ENCODE measurements around the gene CHP1.
"Not testable (repeated sequence)": the region's sequence is repeated elsewhere in the genome, so short reads cannot be mapped to it uniquely, and the experiment has no call there.

CHP1 gene

DNA sequence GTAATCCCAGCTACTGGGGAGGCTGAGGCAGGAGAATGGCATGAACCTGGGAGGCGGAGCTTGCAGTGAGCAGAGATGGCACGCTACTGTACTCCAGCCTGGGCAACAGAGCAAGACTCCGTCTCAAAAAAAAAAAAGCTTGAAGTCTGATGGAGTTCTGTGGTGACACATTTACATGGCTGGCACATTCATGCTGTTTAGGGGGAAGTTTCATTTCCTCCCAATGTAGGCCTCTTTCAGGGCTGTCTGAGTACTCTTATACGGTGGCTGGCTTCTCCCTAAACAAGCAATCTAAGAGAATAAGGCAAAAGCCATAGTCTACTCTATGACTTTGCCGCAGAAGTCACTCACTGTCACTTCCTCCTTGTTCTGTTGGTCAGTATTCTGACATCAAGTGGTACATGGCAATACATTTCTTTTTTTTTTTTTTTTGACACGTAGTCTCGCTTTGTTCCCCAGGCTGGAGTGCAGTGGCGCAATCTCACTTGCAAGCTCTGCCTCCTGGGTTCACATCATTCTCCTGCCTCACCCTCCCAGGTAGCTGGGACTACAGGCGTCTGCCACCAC is 60.1 kb downstream of the CHP1 start:
- no peak for DNase-seq (ENCODE audit: low spot score)

DNA sequence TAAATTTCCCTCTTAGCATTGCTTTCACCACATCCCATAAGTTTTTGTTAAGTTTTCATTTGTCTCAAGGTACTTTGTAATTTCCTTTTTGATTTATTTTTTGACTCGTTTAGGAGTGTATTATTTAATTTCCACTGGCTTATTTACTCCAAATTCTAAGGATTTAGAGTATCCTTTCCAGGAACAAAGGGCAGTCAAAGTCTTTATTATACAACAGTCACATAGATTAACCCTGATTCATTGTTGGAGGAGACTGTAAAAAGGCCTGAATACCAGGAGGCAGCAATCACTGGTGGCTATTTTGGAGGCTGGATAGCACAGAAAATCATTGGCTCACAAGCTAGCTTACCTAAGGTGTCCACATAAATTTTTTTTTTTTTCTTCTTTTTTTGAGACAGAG is 61.5 kb downstream of the CHP1 start:
- no peak for DNase-seq (ENCODE audit: low spot score)

DNA sequence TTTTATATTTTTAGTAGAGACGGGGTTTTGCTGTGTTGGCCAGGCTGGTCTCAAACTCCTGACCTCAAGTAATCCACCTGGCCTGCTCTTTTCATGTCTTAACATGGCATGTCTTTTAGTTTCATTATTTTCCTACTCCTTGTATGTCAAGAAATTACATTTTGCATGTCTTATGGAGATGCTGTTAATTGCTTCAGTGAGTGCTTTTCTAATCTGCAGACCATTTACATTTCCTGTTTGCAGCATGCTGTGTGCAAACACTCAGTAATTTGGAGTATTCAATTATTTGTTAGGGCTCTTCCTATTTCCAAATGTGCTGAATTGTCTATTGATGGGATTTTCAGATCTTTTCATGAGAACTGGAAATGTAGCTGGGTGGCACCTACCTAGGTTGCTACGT is 70.1 kb downstream of the CHP1 start:
- not testable (repeated sequence) for DNase-seq (ENCODE audit: low spot score)

DNA sequence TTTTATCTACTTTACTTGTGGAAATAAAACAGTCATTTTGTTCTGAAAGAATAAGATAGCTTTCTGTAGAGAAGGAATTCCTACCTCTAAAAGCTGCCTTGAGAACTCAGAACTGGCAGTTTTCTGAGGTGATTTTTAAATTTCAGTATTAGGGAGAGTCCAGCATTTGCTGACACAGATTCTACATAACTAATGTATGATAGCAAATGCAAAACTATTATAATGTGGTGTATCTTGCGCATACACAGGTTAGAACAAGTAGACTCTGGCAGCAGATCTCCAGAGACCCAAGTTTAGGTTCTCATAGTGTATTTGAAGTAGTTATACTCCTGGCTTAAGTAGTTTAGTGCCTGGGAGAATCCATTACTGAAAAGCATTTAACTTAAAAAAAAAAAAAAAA is 70.5 kb downstream of the CHP1 start:
- no peak for DNase-seq (ENCODE audit: low spot score)

DNA sequence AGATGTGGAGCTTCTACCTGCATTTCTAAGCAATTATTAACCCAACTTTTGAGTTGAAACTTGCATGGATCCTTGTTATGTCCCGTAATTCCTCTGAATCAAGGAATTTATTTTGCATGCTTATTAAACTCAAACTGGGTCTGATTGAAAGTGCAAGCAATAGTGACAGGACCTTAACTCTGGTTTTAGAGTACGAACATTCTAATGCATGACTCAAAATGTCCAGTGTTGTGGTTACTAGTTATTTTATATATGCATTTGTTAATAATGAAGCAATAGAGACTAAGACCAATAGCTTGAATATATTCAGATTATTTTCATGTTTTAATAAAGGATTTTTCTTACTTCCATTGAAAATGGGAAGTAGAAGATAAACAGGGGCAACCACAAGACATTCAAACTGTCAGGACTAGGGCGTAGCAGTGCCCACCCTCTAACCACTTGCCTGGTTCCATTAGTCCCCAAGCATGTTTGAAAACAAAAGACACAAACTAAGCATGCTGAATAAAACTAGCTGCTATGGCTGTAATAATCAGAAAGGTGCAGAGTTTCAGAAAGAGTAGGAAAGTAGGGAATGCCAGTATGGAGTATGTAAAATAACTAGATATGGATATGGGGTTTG is 73.2 kb downstream of the CHP1 start:
- DNase-seq (ENCODE audit: low spot score): no peak

DNA sequence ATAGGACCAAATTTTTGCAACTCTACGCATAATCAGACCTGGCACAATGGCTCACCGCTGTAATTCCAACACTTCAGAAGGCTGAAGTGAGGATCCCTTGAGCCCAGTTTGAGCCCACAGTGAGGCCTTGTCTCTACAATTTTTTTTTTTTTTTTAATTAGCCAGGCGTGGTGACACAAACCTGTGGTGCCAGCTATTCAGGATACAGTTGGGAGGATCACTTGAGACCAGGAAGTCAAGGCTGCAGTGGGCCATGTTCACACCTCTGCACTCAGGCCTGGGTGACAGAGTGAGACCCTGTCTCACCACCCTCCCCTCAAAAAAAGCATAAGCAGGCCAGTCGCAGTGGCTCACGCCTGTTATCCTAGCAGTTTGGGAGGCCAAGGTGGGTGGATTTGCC is 76.6 kb downstream of the CHP1 start:
- no peak for DNase-seq (ENCODE audit: low spot score)

DNA sequence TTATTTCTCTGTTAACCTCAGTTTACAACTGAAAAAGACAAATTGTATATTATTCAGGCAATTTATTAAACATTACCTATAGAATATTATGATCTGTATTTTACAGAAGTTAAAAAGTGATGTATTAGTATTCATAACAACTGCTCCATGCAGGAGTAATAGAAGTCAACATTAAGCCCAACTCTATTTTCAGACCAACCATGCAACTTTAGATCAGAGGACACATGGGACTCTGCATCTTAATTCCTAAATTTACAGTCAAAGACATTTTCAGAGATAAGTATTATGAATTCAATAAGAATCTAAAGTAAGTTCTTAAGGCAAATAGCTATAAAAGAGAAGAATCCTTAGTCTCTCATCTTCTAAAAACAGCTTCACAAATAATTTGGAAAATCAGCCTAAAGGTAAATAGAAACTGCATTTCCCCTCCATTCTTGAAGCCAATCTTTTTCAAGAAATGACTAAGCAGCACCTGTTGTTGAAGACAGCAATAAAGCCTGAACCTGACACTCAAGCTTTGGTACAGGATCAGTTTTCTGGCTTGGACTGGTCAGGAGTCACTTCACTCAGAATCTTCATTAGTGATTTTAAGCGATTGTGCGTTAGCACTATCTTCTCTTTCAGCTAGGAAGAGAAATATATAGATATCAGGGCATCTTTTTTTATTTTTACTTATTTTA is 78.3 kb downstream of the CHP1 start:
- no peak for DNase-seq (ENCODE audit: low spot score)

DNA sequence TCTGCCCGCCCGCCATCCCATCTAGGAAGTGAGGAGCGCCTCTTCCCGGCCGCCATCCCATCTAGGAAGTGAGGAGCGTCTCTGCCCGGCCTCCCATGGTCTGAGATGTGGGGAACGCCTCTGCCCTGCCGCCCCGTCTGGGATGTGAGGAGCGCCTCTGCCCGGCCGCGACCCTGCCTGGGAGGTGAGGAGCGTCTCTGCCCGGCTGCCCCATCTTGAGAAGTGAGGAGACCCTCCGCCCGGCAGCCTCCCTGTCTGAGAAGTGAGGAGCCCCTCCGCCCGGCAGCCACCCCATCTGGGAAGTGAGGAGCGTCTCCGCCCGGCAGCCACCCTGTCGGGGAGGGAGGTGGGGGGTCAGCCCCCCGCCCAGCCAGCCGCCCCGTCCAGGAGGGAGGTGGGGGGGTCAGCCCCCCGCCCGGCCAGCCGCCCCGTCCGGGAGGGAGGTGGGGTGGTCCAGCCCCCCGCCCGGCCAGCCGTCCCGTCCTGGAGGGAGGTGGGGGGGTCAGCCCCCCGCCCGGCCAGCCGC is 89.8 kb downstream of the CHP1 start:
- DNase-seq (ENCODE audit: low spot score): not testable (repeated sequence)

DNA sequence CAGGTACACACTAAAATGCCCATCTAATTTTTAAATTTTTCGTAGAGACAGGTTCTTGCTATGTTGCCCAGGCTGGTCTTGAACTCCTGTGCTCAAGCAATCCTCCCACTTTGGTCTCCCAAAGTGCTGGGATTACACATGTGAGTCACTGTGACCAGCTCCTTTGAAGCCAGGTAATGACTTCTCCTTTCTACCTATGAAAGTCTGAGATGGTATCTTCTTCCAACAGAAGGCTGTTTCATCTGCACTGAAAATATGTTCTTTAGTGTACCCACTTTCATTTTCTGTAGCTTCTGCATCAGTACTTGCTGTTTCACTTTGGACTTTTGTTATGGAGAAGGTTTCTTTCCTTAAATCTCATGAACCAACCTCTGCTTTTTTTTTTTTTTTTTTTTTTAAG is 92.5 kb downstream of the CHP1 start:
- DNase-seq (ENCODE audit: low spot score): no peak

DNA sequence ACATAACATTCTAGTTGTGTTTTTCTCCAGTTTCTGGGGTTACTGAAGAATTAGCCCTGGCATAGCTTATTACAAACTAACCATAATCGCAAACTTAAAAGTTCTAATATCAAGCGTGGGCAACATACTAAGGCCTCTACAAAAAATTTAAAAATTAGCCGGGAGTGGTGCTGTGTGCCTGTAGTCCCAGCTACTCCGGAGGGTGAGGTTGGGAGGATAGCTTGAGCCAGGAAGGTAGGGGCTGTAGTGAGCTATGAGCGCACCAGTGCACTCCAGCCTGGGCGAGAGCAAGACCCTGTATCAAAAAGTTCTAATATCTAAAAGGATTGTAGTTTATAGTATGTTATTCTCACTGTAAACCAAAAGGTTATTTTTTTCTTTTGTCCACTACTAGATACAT is 100.2 kb downstream of the CHP1 start:
- DNase-seq (ENCODE audit: low spot score): no peak
